Adipocyte (in vitro differentiated cells): ENCODE data around the gene TXNDC8.

Experiments
- DNase-seq: peaks from one replicate; pipeline ENCODE4 v3.0.0-alpha.2; 2015; ENCODE audit warnings: low read depth
- H3K27me3 ChIP-seq: replicated peaks from 2 replicates; pipeline ENCODE4 v1.7.0; 2013; ENCODE audit warnings: mild to moderate bottlenecking, low read length, moderate library complexity; ENCODE audit not compliant: control insufficient read depth, insufficient read depth
- H3K36me3 ChIP-seq: 2 replicates; pipeline ENCODE4 v1.7.0; 2013; ENCODE audit warnings: low read length, mild to moderate bottlenecking, moderate library complexity; ENCODE audit not compliant: control insufficient read depth, insufficient read depth, severe bottlenecking
- H3K4me1 ChIP-seq: 2 replicates; pipeline ENCODE4 v1.7.0; 2013; ENCODE audit warnings: mild to moderate bottlenecking, low read length, moderate library complexity; ENCODE audit not compliant: control insufficient read depth, insufficient read depth
- H3K4me3 ChIP-seq: 2 replicates; pipeline ENCODE4 v1.7.0; 2013; ENCODE audit warnings: mild to moderate bottlenecking, low read length, moderate library complexity
- H3K9ac ChIP-seq: 2 replicates; pipeline ENCODE4 v1.7.0; 2013; ENCODE audit warnings: mild to moderate bottlenecking, low read length, moderate library complexity
- H3K9me3 ChIP-seq: 2 replicates; pipeline ENCODE4 v1.7.0; 2013; ENCODE audit warnings: mild to moderate bottlenecking, low read length, moderate library complexity; ENCODE audit not compliant: control insufficient read depth

Gene TXNDC8

DNA sequence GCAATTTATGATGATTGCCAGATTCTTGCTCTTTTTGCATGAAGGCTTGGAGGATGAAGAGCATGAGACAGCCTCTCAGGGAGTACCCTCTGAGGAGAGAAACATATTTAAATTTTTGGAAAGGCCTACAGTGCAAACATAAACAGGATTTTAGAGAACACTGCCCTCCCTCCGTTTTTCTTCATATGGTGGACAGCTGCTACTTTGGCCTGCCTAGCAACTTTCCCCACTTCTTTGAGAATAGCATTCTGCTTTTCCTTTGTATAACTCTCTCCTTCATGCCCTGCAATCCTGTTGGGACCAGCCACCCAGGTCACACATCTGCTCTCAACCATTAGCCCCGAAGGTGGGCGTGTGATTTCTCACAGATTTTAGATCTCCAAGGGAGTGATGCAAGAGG is 60.9 kb downstream of the TXNDC8 start:
- Histone ChIP-seq H3K9me3 (no peaks in the 10 kb centered on the region), H3K9ac (no peak overlapping the region), H3K27me3 (no peaks in the 10 kb centered on the region), H3K4me3 (no peak overlapping the region), H3K4me1 (no peaks in the 10 kb centered on the region), H3K36me3 (no peaks in the 10 kb centered on the region)
- no peak for DNase-seq

DNA sequence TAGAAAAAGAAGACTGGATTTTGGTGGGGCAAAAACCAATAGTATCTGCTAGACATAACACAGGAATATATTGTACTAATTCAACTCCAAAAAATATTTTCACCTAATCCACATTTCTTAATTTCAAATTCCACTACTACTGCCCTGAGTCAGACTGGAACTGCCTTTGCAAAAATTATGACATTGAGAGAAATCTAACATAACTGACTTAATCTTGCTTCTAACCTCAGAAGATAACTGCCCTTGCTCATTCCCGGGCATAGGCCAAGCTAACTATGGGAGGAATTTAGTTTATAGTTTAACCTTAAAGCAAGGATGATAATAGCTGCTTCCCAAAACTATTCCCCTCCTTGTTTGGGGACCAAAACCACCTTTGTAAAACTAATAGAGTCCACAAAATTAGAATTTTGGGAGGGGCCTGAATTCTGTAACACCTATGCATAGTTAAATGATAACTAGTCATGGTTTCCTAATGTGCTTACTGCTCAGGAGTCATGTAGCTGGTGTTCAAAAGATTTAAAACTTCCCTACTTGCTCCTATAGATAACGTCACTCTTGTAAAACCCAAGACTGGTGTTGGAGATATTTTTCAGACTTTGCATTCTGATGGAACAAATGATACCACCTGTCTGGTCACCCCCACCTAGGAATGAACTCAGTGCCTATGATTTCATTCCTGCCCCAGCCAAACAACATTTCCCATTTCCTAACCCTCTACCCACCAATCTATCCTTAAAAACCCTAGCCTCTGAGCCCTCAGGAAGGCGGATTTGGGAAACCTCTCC is 67.3 kb downstream of the TXNDC8 start:
- Histone ChIP-seq H3K36me3 (no peaks in the 10 kb centered on the region), H3K27me3 (no peaks in the 10 kb centered on the region), H3K4me3 (no peak overlapping the region), H3K4me1 (no peaks in the 10 kb centered on the region), H3K9me3 (no peaks in the 10 kb centered on the region), H3K9ac (no peak overlapping the region)
- DNase-seq, result no peak

- DNase-seq, result no peak
- Histone ChIP-seq H3K9me3 (peaks cover 4% of the 10 kb centered on the region), H3K27me3 (no peaks in the 10 kb centered on the region), H3K4me1 (peaks cover 3% of the 10 kb centered on the region), H3K4me3 (no peak overlapping the region), H3K36me3 (no peaks in the 10 kb centered on the region), H3K9ac (no peak overlapping the region)
These were observed 70.9 kb downstream of the TXNDC8 start for GRCh38 chr9:110266795-110267194.

DNA sequence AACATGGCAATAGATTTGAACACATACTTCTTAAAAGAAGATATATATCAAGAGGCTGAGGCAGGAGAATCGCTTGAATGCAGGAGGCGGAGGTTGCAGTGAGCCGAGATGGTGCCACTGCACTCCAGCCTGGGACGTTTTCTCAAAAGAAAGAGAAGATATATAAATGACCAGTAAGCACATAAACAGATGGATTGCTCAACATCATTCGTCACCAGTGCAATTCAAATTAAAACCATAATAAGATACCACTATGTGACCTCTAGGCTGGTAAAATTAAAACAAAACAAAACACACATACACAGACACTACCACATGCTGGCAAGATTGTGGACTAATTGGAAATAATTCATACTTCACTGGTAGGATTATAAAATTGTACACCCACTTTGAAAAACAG is 76.0 kb downstream of the TXNDC8 start:
- peak; percentile 33 for DNase-seq
- Histone ChIP-seq H3K4me1 (peaks cover 35% of the 10 kb centered on the region), H3K9me3 (peaks cover 4% of the 10 kb centered on the region), H3K9ac (no peak overlapping the region), H3K4me3 (peak overlapping the region; percentile 55), H3K36me3 (no peaks in the 10 kb centered on the region), H3K27me3 (no peaks in the 10 kb centered on the region)

DNA sequence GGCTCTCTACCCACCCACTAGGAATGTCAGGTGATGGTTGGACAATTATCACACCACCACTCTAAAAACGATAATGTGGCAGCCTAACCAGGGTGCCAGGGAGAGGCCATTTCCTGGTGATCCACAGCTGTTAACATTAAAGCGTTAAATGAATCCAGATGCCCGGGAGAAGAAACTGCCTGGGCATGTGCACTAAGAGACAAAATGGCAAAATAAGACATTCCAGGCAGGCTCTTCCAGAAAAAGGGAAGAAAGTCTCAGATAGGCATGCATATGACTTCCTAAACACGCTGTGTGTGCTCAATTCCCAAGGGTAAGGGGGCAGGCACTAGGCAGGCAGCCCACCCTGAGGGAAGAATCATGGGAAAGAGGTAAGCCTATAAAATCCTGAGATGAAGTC is 76.8 kb downstream of the TXNDC8 start:
- Histone ChIP-seq H3K36me3 (no peaks in the 10 kb centered on the region), H3K9me3 (peaks cover 4% of the 10 kb centered on the region), H3K27me3 (no peaks in the 10 kb centered on the region), H3K4me1 (peaks cover 35% of the 10 kb centered on the region), H3K4me3 (peak overlapping the region; percentile 55), H3K9ac (peak overlapping the region; percentile 49)
- DNase-seq, result peak; percentile 68

DNA sequence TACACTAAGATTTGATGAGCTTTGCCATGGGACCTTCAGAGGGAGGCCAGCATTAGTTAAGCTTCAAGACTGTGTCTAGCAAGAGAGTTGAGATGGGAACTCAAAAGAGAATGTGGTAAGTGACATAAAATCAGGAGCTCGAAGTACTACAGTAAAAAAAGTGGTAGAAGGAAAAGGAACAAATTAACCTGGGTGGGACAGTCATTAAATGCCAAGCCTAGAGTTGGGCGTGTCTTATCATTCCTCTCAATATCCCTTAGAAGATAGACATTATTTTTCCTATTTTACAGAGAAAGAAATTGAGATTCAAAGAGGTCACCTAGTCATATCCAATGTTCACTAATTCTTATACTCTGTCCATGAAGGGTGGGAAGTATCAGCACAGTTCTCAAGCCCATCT is 78.1 kb downstream of the TXNDC8 start:
- H3K9me3 ChIP-seq, result peaks cover 2% of the 10 kb centered on the region
- no peaks in the 10 kb centered on the region for H3K36me3 ChIP-seq
- no peak overlapping the region for H3K9ac ChIP-seq
- H3K4me1 ChIP-seq, result peaks cover 35% of the 10 kb centered on the region
- DNase-seq, result no peak
- no peaks in the 10 kb centered on the region for H3K27me3 ChIP-seq
- no peak overlapping the region for H3K4me3 ChIP-seq

GRCh38 chr9:110258690-110259091 is 79.0 kb downstream of the TXNDC8 start:
- DNase-seq, result no peak
- H3K9me3 ChIP-seq, result no peaks in the 10 kb centered on the region
- no peak overlapping the region for H3K9ac ChIP-seq
- no peaks in the 10 kb centered on the region for H3K36me3 ChIP-seq
- peak overlapping the region; percentile 89 for H3K4me3 ChIP-seq
- H3K27me3 ChIP-seq, result no peaks in the 10 kb centered on the region
- H3K4me1 ChIP-seq, result peaks cover 44% of the 10 kb centered on the region

DNA sequence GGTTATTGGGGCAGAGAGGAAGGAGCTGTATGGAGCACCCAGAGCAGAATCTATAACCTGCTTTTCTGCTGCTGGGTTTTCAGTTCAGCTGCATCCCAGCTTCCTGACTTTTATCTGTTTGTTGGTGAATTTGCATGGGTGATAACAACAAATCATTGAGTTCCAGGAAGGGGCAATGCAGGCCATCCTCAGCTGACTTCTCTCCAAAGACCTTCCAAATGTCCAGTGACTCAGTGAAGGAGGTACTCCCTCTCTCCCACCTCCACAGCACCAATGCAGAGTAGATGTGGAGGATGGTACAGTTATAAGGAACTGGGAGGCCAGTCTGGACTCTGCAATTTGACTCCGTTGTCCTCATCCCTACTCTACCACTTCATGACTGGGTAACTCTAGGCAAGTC is 79.7 kb downstream of the TXNDC8 start:
- H3K4me3 ChIP-seq, result peak overlapping the region; percentile 89
- no peaks in the 10 kb centered on the region for H3K36me3 ChIP-seq
- H3K9ac ChIP-seq, result peak overlapping the region; percentile 92
- no peak for DNase-seq
- H3K9me3 ChIP-seq, result no peaks in the 10 kb centered on the region
- H3K27me3 ChIP-seq, result no peaks in the 10 kb centered on the region
- peaks cover 50% of the 10 kb centered on the region for H3K4me1 ChIP-seq

- peak overlapping the region; percentile 89 for H3K4me3 ChIP-seq
- no peaks in the 10 kb centered on the region for H3K27me3 ChIP-seq
- H3K4me1 ChIP-seq, result peaks cover 50% of the 10 kb centered on the region
- no peaks in the 10 kb centered on the region for H3K36me3 ChIP-seq
- peak; percentile 31 for DNase-seq
- H3K9ac ChIP-seq, result peak overlapping the region; percentile 92
- H3K9me3 ChIP-seq, result no peaks in the 10 kb centered on the region
These were observed 80.4 kb downstream of the TXNDC8 start for GRCh38 chr9:110257097-110257841.

GRCh38 chr9:110256380-110257096 is 81.1 kb downstream of the TXNDC8 start, which contains the start of gene TXN:
Gene TXN (minus strand): TSS chr9:110256507. CDS start chr9:110256435, 72 bp downstream.
- Histone ChIP-seq H3K27me3 (no peaks in the 10 kb centered on the region), H3K4me3 (peak within 1 kb of the TSS; percentile 89), H3K9me3 (no peaks in the 10 kb centered on the region), H3K9ac (peak within 1 kb of the TSS; percentile 92), H3K36me3 (no peaks in the 10 kb centered on the region), H3K4me1 (peaks cover 45% of the 10 kb centered on the region)
- peak; percentile 97 for DNase-seq
